G401 (cell line): ENCODE results near the gene STAC3. TPM values are rescaled to one million over a fixed set of nuclear protein-coding genes. Genes with fewer than 3 reads are reported as not detected.
A peak's percentile ranks its signal among the peaks of the same experiment; 100 is the strongest.

ENCODE experiments used
- DNase-seq: peaks from one replicate; pipeline ENCODE4 v3.0.0-alpha.2; 2015; ENCODE audit warnings: low spot score
- in situ Hi-C: cut with HindIII; loops from 2 replicates; pipeline ENCODE4 v1.10.0; 2016; ENCODE audit warnings: low sequenced_read_pairs, mixed read lengths
- total RNA-seq: library from RNA; depleted of rRNA; stranded (reverse); fragments of >200 nt; shearing (Covaris generic); gene quantifications from 2 replicates; pipeline ENCODE4 v1.2.3, GENCODE V29; 2014

STAC3 gene
- total RNA-seq, 1 experiment from 2014 or later: 0.14 TPM

- in situ Hi-C loops: no loop called here
- peak; percentile 49 for DNase-seq
Measured at GRCh38 chr12:57215668-57216013, 35.3 kb downstream of the STAC3 start.

GRCh38 chr12:57215065-57215464, 35.9 kb downstream of the STAC3 start:
- in situ Hi-C loops: no loop called here
- DNase-seq: no peak

GRCh38 chr12:57214398-57214781, 36.6 kb downstream of the STAC3 start:
- DNase-seq: peak; percentile 82
- in situ Hi-C loops: no loop called here

GRCh38 chr12:57213763-57214397, 37.1 kb downstream of the STAC3 start:
- in situ Hi-C loops: no loop called here
- DNase-seq: no peak

GRCh38 chr12:57213058-57213715, 37.8 kb downstream of the STAC3 start:
- DNase-seq: peak; percentile 92
- in situ Hi-C loops: no loop called here

- in situ Hi-C loops: no loop called here
- no peak for DNase-seq
Measured at GRCh38 chr12:57212701-57213057, 38.3 kb downstream of the STAC3 start.

GRCh38 chr12:57211791-57212700, 38.9 kb downstream of the STAC3 start:
- no peak for DNase-seq
- in situ Hi-C loops: no loop called here

- in situ Hi-C loops: no loop called here
- DNase-seq: peak; percentile 48
Measured at GRCh38 chr12:57210926-57211692, 39.9 kb downstream of the STAC3 start.

- DNase-seq: no peak
- in situ Hi-C loops: no loop called here
Measured at GRCh38 chr12:57210461-57210860, 40.5 kb downstream of the STAC3 start.

GRCh38 chr12:57209916-57210315, 41.1 kb downstream of the STAC3 start:
- in situ Hi-C loops: no loop called here
- DNase-seq: no peak

- DNase-seq: peak; percentile 70
- in situ Hi-C loops: no loop called here
Measured at GRCh38 chr12:57208631-57209282, 42.2 kb downstream of the STAC3 start.

GRCh38 chr12:57207731-57208630, 43.0 kb downstream of the STAC3 start:
- in situ Hi-C loops: no loop called here
- no peak for DNase-seq

- DNase-seq: no peak
- in situ Hi-C loops: no loop called here
Measured at GRCh38 chr12:57205931-57206330, 45.1 kb downstream of the STAC3 start.

GRCh38 chr12:57205186-57205585, 45.8 kb downstream of the STAC3 start:
- in situ Hi-C loops: no loop called here
- DNase-seq: no peak

- in situ Hi-C loops: no loop called here
- DNase-seq: no peak
Measured at GRCh38 chr12:57204454-57204853, 46.5 kb downstream of the STAC3 start.

GRCh38 chr12:57203791-57204190, 47.2 kb downstream of the STAC3 start:
- DNase-seq: peak; percentile 95
- in situ Hi-C loops: no loop called here

GRCh38 chr12:57203201-57203600, 47.8 kb downstream of the STAC3 start:
- peak; percentile 66 for DNase-seq
- in situ Hi-C loops: no loop called here

GRCh38 chr12:57202321-57202720, 48.7 kb downstream of the STAC3 start:
- in situ Hi-C loops: no loop called here
- DNase-seq: no peak
